WTC11 (cell line): ENCODE measurements around the gene KCNIP4.

Experiments
- RORB ChIP-seq: fragments of 250-450 bp; sonication (Bioruptor Pico); IDR thresholded peaks from 2 replicates; pipeline ENCODE4 v1.9.0; 2021; ENCODE audit warnings: mild to moderate bottlenecking
- SP1 ChIP-seq: sonication (generic); formaldehyde crosslinking; conservative IDR thresholded peaks from 2 replicates; pipeline ENCODE4 v1.8.1; 2022; ENCODE audit warnings: missing genetic modification reagents
- TF ChIP-seq, protein P1 (sequence below): sonication (generic); formaldehyde crosslinking; IDR thresholded peaks from 2 replicates; pipeline ENCODE4 v1.8.0; 2022; ENCODE audit warnings: missing genetic modification reagents

DNA sequence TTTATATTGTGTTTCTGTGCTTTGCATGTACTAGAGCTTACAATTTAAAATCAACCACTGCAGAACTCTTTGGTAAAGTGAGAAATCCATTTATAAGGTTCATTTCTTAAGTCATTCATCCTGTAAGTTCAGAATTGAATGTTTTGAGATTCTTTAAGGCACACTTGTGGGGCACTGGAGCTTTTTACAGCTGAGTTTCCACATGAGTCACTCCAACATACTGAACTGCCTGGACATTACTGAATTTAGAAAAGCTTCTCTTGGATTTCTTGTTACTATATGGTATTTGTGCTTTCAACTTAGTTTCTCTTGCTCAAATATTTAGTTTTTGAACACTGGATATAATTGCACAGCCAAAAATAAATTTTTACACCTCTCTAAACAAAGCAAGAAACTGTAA lies 1022.0 kb downstream of the KCNIP4 start:
- no peak for TF ChIP-seq RORB
- TF ChIP-seq, protein P1, sequence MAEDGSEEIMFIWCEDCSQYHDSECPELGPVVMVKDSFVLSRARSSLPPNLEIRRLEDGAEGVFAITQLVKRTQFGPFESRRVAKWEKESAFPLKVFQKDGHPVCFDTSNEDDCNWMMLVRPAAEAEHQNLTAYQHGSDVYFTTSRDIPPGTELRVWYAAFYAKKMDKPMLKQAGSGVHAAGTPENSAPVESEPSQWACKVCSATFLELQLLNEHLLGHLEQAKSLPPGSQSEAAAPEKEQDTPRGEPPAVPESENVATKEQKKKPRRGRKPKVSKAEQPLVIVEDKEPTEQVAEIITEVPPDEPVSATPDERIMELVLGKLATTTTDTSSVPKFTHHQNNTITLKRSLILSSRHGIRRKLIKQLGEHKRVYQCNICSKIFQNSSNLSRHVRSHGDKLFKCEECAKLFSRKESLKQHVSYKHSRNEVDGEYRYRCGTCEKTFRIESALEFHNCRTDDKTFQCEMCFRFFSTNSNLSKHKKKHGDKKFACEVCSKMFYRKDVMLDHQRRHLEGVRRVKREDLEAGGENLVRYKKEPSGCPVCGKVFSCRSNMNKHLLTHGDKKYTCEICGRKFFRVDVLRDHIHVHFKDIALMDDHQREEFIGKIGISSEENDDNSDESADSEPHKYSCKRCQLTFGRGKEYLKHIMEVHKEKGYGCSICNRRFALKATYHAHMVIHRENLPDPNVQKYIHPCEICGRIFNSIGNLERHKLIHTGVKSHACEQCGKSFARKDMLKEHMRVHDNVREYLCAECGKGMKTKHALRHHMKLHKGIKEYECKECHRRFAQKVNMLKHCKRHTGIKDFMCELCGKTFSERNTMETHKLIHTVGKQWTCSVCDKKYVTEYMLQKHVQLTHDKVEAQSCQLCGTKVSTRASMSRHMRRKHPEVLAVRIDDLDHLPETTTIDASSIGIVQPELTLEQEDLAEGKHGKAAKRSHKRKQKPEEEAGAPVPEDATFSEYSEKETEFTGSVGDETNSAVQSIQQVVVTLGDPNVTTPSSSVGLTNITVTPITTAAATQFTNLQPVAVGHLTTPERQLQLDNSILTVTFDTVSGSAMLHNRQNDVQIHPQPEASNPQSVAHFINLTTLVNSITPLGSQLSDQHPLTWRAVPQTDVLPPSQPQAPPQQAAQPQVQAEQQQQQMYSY (CRISPR knock-in tag): no peak
- TF ChIP-seq SP1 (CRISPR knock-in tag): no peak
